ENCODE data around the gene TMEM252.

- no peak for TF ChIP-seq POLR2A (IDR thresholded peaks at IDR 0.05)
- TF ChIP-seq CTCF (IDR thresholded peaks at IDR 0.05), result no peak
- TF ChIP-seq POLR2AphosphoS5 (IDR thresholded peaks at IDR 0.05), result no peak
These were observed 7.0 kb downstream of the TMEM252 start for GRCh38 chr9:68533678-68534077.
